GM18499 (cell line): Measurements from ENCODE around the gene CACYBP.
A peak's percentile ranks its signal among the peaks of the same experiment; 100 is the strongest.

Experiments used
- ATAC-seq: cut with Tn5 transposase; IDR thresholded peaks from one replicate; pipeline ENCODE4 v1.9.1; 2021; ENCODE audit warnings: moderate number of reproducible peaks; ENCODE audit not compliant: insufficient read depth, unreplicated experiment

Gene CACYBP

DNA sequence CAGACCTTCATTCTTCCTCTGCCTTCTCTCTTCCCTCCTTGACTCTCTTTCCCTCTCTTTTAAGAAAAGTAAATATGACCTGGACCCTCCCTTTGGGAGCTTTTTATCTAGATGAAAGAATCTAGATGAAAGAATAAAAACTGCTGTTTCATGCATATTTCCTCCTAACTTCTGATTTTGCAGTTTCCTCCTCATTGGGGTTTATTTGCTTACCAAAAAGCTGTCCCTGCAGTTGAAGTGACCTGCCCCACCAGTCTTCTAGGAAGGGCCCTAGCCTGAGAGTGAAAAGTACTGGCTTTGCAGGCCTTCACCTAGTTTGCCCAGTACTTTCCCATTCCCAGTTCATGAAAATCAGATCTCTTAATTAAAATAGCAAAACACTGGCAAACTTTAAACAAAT is 28.3 kb upstream of the CACYBP start:
- no peak for ATAC-seq

DNA sequence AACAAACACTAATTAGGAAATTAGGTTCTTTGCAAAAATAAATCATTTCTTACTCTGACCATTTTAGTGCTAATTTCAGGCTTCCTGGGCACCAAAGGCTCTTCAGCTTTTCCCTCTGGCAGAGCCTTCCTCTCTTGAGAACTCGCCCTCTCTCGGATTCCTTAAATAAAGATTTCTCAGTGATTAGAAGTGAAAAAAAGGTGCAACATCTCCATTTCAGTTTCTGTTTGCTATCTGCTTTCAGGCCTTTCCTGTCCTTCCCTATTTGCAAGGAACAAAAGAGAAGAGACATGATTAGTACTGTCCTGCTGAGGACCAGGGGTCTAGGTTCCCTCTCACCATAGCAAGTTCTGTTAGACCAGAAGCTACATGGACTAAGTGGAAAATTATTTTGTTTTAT is 27.8 kb upstream of the CACYBP start:
- no peak for ATAC-seq

DNA sequence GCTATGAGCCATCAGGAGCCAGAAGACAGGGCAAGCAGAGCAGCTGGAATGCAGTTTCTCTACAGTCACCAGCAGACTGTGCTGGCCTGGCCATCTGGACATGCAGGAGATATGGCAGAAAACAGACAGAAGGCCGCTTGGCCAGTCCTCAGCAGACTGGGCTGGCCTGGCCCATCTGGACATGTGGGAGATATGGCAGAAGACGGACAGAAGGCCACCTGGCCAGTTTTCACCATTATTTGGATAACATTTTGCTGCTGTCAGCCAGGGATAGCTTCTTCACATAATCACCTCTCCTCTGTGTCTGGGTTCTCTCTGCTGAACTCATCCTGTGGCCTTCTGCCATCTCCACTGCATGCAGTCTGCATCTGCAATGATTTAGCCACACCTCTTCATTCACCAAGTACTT is 25.0 kb upstream of the CACYBP start:
- no peak for ATAC-seq

DNA sequence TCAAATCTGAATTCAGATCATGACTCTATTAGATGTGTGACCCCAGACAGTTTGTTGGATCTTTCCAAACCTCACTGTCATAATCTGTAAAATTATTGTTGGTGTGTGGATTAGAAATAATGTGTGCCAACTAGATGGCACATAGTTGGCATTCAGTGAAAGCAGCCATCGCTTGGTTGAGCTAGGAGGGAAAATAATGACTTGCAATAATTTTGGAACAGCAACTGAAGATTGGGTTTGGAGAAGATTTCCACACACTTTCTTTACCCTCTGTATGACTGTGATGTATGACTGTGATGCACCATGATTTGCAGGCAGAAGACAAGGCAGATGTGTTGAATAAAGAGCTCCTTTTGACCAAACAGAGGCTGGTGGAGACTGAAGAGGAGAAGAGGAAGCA is 24.0 kb upstream of the CACYBP start:
- no peak for ATAC-seq

DNA sequence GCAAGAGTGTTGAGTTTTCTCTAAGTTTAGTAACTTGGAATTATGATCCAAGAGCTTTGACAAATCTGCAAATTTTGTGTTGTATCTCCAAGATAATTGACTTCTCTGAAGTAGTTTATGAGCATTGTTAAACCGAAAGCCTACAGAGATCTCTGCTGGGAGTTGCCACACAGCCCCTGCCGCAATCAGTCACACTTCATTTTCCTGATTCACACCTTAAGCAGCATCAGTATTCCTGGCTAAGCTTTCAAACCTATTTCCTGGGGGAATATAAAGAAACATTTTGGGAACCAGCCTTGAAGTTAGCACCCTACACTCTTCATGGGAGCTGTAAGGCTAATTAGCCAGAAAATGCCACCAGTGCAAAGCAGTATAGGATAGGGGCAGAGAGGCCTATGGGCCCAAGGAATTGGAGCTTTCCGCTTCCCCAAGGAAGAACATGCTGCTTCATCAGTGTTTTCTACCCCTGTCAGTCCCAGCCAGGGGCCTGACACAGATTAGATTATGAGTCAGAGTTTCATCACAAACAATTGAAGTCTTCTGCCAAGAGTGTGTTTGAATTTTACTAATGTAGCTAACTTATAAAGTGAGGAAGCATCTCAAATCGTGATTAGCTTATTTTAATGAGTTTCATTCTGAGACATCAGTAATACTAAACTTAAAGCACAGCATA is 23.2 kb upstream of the CACYBP start:
- ATAC-seq = no peak

DNA sequence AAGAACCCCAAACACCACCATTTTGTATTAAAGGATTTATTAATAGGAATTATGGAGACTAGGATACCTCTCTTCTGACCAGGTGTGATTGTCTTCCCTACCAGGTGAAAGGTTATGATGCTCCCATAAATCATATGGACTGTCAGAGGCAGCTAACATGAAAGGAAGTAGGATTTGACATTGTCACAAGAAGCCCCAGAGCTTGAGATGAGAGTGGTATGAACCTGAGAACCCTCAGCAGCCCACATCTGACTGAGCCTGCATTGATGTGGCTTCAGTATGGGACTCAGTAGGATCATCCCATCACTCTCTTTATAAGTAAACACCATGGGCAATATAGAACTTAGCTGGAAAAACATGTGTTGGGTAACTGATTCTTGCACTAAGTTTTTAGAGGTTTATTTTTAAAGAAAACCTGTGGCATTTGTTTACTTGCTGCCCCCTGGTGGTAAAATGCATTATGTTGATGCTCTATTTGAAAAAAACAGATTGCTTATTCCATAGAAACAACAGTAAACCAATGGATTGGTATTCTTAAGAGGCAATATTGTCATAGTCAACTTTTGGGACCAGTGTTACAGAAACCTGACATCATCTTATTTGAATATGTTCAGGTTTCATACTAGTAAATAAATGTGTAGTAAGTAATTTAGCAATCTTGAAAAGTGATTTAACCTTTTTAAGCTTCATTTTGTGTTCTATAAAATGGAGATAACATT is 16.6 kb upstream of the CACYBP start:
- no peak for ATAC-seq

DNA sequence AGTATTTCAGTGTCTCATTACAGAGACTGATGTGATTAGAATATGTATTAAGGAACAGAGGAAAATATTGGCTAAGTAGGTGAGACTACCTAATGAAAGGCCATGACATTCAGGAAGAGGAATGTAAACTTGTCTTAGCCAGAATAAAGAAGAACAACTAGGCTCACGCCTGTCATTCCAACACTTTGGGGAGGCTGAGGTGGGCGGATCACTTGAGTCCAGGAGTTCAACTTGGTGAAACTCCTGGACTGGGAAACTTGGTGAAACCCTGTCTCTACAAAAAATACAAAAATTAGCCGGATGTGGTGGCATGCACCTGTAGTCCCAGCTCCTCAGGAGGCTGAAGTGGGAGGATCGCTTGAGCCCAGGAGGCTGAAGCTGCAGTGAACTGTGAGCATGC is 14.8 kb upstream of the CACYBP start:
- ATAC-seq = no peak

DNA sequence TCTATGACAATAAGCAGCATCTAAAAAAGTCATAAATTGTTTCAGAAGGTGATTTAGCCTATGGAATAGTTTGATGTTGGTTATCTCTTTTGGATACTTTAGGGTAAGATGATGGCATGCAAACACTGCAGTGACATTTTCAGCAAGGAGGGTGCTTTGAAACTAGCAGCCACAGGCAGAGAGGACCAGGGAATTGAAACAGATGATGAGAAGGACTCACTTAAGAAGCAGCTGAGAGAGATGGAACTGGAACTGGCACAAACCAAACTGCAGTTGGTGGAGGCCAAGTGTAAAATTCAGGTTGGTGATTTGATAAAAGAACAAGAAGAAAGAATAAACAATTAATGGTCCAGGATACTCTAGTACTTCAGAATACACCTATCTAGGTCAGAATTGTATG is 11.2 kb upstream of the CACYBP start:
- ATAC-seq = no peak

DNA sequence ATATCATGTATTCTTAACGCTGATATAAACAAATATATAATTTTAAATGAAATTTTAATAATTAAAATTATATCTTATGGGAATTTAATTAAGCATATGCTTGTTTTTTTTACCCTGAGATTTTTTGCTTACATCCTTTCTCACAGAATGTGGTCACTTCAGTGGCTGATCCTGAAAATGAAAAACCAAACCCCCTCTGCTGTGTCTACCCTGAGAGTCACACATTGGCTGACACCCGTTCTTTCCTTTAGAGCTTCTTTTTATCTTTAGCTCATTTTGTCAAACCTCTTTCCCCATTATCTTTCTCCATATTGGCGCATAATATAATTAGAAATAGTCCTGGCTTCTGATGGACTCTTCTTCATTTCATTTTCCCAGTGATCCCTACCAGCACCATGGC is 10.8 kb upstream of the CACYBP start:
- no peak for ATAC-seq

DNA sequence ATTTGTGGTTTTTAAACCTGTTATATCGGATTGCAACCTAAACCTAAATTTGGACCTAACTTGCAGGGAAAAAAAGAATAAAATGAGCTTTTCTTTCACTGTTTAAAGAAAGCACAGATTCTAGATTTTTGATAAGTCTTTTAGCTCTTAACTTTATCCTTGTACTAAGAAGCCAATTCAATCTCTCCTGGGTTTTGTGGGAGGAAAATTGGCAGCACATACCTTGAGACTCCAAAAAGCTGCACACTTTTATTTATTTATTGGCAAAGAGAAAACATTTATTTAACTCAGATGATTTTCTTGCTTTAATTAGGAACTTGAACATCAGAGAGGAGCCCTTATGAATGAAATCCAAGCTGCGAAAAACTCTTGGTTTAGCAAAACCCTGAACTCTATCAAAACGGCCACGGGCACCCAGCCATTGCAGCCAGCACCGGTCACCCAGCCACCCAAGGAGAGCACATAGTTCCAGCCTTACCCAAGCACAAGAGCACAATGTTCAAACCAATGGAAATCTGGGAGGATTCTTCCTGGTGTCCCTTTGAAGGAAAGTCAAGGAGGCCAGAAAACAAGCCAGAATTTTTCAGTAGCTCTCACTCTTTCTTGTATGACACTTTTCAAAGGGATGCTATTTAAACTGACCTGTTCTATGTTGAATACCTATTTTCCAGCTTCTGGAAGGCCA is 10.1 kb upstream of the CACYBP start:
- ATAC-seq = no peak

DNA sequence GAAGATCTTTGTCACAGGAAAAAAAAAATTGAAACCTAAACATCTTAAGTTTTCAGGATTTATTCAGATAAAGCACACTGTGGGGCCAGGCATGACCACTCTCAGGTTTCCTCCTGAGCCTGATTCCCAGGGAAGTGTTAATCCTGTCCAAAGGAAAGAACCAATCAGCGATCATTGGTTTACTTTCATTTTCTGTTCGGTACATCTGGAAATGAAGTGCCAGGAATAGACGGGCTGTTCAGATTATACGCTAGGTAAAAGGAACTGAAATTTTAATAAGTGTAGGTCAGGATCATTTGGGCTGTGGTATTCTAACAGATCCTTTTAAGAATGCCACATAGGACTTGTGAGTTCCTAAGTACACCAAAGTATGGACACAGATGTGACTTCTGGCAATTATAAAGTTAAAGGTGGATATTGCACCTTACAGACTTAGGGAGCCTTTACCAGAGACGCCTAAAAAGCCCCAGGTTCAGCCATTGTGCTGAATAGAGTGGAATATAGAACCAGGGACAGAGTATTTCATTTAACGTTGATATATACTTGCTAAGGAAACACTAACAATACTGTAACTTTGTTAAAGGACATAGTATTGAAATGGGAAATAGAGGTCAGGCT is 9.3 kb upstream of the CACYBP start:
- no peak for ATAC-seq

DNA sequence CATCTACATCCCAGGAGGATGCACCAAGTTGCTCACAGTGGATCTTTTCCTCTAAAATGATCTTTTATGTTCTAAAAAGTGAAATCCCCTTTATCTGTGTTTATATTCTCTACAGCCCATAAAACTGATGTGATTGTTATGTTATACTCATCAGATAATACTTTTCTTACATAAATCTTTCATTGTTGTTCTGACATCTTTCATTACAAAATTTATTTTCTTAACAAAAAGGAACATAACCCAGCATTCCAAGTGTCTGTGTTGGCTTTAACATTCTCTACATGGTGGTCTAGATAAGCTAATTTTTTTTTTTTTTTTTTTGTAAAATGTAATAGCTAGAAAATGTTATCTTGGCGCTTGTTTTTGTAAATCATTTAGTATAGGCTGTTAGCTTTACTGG is 8.3 kb upstream of the CACYBP start:
- no peak for ATAC-seq

DNA sequence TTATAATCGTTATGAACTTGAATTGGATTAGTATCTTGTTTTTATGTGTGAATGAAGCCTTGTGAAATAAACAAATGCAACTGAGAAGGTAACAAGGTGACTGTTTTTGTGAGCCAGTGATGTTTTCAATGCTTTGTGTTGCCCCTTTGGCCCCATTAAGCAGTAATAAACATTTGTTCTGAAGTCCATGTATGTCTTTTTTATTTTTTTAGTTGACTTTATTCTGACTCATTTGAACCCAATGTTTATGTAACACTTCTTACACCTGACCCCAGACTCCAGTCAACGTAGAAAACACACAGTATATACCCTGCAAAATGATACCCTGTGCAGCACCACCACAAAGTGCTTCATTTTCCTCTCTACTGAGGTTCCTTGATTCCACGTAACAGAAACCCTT is 4.6 kb upstream of the CACYBP start:
- no peak for ATAC-seq

DNA sequence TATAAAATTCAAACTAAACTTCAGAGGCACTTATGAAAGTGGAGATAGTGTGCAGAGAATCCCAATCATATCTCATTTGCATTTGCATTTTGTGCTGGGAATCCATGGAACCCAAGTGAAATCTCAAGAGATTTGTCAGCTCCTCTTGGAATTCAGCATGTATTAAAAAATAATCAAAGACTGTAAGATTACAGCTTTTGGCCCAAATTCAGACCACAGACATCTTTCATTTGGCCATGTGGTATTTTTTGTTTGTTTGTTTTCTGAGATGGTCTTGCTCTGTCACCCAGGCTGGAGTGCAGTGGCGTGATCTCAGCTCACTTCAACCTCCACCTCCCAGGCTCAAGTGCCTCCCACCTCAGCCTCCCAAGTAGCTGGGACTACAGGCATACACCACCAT is 3.8 kb upstream of the CACYBP start:
- ATAC-seq = no peak

DNA sequence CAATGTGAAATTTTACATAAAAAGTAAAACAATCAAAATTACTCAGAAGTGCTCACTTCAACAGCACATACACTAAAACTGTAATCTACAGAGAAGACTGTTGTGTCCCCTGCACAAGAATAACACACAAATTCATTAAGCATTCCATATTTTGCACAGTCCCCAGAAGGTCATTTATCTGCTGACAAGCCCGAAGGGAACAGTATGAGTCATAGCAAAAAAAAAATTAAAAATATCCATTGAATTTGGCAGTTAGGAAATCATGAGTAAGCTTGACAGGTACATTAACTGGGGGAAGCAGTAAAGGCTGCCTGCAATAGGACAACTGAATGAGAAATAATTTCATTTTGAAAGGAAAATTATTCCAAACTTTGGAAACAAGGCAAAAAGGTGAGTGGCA is 3.3 kb upstream of the CACYBP start:
- ATAC-seq = no peak

DNA sequence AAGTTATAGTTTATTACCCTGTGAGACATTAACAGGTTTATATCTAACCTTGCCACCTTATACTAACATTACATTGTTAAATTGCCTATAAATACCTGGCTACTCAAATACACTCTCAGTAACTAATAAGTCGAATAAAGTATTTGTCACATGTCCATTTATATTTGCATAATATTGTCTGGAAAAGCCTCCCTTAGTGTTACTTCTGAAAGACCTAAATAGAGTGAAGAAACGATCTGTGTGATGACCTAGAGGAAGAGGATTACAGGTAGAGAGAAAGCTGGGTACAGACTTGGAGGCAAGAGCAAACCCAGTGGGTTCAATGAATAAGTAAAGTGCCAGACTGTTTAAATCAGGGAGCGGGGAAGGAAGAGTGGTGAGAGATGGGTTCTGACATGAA is 2.7 kb upstream of the CACYBP start:
- no peak for ATAC-seq

DNA sequence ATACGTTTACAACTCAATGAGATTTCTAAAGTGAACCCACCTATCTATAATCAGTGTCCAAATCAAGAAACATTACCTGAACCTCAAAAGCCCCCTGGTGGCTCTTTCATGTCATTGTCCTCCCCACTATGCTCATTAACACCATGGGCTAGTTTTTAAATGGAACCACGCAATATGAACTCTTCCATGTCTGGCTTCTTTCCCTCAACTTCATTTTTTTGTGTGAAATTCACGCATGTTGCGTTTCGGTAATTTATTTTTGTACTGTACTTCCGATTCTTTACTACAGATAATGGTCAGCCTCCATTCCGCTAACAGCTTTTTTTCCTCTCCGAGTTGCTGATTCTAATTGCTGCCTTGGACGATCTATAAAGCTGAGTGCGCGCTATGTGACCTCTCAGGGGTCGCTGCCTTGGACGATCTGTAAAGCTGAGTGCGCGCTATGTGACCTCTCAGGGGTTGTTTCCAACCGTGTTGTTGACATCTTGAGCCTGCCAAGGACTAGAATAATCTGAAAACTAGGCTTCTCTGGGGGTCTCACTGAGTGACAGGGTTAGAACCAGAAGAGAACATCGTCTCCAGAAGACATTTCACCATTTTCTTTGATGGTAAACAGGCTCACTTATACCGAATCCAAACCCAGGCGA is 1.1 kb upstream of the CACYBP start:
- ATAC-seq = no peak

DNA sequence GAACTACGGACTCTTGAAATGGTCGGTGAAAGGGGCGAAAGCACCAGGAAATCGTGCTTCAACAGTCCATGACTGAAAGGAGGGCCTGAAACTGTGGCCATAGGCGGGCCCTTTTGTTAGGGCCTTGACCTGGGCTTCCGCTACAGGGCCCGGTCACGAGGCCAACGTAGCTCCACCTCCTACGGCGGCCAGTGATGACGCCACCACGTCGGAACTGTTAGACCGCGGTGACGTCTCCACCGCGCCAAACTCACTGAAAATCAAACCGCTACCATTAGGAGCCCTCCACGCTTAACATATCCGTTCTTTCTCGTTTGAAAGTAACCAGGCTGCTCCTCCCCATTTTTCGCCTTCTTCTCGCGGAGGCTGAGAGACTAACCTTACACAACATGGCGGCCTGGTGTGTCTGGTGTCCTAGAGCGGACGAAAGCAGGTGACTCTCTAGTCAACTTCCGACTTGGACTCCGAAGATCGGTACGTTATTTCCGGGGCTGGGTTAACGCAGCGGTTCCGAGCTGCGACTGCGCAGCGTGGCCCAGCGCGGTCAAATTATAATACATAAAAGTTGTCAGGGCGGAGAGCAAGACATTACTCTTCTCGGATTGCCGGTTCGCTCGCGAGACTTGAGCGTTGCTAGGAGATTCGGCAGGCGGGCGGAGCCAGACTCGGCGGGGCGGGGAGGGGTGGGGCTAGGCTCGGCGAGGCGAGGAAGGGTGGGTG is 371 bp upstream of the CACYBP start:
- ATAC-seq = peak; percentile 70

DNA sequence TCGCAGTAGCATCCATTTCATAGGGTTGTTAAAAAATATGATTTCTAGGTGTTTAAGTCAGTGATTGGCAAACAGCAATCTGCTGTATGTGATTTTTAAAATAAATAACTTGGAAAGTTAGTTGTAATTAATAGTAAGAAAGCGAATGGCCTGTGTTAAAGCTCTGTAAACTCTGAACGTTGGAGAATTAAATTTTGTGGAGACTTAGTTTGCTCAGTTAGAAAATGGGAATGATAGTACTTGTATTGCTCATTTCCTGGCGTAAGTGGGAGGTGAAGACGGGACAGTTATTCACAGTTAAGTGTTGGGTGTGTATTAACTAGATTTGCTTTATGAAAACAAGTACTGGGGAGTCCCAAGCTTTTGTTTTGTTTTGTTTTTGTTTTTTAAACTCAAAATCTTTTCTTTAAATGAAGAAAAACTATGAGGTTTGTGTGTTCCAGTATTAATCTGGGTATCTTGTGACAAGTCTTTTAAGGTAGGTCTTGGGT is 995 bp downstream of the CACYBP start:
- no peak for ATAC-seq

DNA sequence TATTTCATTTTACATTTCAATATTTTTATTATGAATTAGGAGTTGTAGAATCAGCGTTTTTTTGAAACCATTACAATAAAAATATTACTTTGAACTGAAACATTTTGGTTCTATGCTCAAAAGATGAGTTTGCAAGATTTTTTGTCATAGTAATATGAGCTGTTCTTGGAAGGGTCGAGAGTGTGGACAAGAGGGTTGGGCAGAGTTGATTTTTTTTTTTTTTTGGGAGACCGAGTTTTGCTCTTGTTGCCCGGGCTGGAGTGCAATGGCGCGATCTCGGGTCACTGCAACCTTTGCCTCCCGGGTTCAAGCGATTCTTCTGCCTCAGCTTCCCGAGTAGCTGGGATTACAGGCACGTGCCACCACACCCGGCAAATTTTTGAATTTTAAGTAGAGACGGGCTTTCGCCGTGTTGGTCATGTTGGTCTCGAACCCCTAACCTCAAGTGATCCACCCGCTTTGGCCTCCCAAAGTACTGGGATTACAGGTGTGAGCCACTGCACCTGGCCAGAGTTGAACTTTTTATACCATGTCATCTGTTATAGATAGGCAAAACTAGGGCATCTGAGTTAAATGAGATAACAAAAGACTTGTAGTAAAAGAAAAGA is 3.3 kb downstream of the CACYBP start:
- ATAC-seq = no peak
